RWPE2 (cell line): Measurements from ENCODE around the gene USP8.
"Not testable (repeated sequence)": the region's sequence is repeated elsewhere in the genome, so short reads cannot be mapped to it uniquely, and the experiment has no call there.

ENCODE experiments used
- ATAC-seq: fragments of 200-7000 bp; cut with Tn5 transposase; 3 replicates; pipeline ENCODE4 v1.9.1; 2021; ENCODE audit warnings: low read depth
- DNase-seq: peaks from one replicate; pipeline ENCODE4 v3.0.0-alpha.2; 2020; ENCODE audit warnings: low spot score
- H3K27ac ChIP-seq: fragments of 450-650 bp; 2 replicates; pipeline ENCODE4 v1.5.1; 2017; ENCODE audit warnings: mild to moderate bottlenecking; ENCODE audit not compliant: poor library complexity, severe bottlenecking
- H3K27me3 ChIP-seq: fragments of 250-450 bp; sonication (Bioruptor Pico); 2 replicates; pipeline ENCODE4 v1.5.1; 2021; ENCODE audit warnings: mild to moderate bottlenecking, moderate library complexity; ENCODE audit not compliant: insufficient read depth, poor library complexity, severe bottlenecking
- H3K36me3 ChIP-seq: fragments of 250-450 bp; sonication (Bioruptor Pico); 2 replicates; pipeline ENCODE4 v1.5.1; 2020; ENCODE audit warnings: low read depth, mild to moderate bottlenecking, moderate library complexity
- H3K4me1 ChIP-seq: fragments of 250-450 bp; sonication (Bioruptor Pico); 2 replicates; pipeline ENCODE4 v1.5.1; 2021; ENCODE audit warnings: mild to moderate bottlenecking, moderate library complexity; ENCODE audit not compliant: insufficient read depth, poor library complexity, severe bottlenecking
- H3K4me3 ChIP-seq: fragments of 250-450 bp; sonication (Bioruptor Pico); 2 replicates; pipeline ENCODE4 v1.5.1; 2021; ENCODE audit warnings: mild to moderate bottlenecking, moderate library complexity; ENCODE audit not compliant: severe bottlenecking
- H3K9me3 ChIP-seq: fragments of 250-450 bp; sonication (Bioruptor Pico); 2 replicates; pipeline ENCODE4 v1.5.1; 2021; ENCODE audit warnings: mild to moderate bottlenecking, moderate library complexity; ENCODE audit not compliant: severe bottlenecking
- TF ChIP-seq, protein P1 (sequence below): fragments of 450-650 bp; IDR thresholded peaks from one replicate; pipeline ENCODE4 v1.5.1; 2017; ENCODE audit warnings: mild to moderate bottlenecking, moderate library complexity; ENCODE audit not compliant: poor library complexity, severe bottlenecking

Gene USP8

DNA sequence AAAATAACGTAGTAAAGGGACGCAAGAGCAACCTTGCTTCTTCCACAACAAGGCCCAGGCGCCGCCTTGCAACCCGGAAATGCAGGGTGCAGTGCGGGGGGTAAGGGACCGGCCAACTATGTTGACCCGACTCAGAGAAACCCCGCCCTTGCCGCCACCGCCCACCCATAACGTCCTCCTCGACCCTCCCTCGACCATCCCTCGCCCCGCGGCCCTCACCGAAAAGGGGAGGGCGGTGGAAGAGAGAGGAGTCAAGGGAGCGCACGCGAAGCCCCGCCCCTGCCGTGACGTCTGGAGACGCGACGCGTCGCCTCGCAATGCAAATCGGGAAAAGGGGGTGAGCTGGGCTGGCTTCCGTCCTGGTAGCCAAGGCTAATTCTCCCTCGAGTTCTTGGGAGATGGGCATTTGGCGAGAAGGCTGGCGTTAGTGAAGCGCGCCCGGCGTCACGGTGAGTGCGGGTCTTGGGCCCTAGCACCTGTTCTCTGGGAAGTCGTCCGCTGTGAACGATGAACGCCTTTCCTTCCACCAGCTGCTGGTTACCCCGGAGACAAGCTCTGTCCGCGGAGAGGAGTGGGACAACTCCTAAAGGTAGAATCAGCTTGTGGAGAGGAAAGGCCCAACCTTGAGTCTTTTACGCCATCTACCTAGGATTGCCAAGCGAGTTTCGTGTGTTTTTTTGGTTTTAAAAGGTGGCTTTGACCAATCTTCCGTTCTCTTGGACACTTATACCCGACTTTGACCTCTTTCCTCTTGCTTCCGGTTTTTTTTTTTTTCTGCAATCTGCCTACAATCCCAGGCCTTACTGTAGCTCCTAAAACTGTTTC is at the start of gene USP8:
TSS of gene USP8 (plus strand) at position 340 of the 825 bp plus-strand sequence. CDS start 14,669 bp downstream, outside the sequence.
- peak; percentile 93 for ATAC-seq
- Histone ChIP-seq H3K27me3 (no peaks in the 10 kb centered on the region), H3K36me3 (peaks cover 8% of the 10 kb centered on the region; the same call in 1 of the 2 replicates), H3K27ac (peak within 1 kb of the TSS; percentile 60), H3K4me1 (peaks cover 14% of the 10 kb centered on the region), H3K9me3 (no peaks in the 10 kb centered on the region), H3K4me3 (peak within 1 kb of the TSS; percentile 85)
- peak; percentile 99 for DNase-seq
- TF ChIP-seq, protein P1, sequence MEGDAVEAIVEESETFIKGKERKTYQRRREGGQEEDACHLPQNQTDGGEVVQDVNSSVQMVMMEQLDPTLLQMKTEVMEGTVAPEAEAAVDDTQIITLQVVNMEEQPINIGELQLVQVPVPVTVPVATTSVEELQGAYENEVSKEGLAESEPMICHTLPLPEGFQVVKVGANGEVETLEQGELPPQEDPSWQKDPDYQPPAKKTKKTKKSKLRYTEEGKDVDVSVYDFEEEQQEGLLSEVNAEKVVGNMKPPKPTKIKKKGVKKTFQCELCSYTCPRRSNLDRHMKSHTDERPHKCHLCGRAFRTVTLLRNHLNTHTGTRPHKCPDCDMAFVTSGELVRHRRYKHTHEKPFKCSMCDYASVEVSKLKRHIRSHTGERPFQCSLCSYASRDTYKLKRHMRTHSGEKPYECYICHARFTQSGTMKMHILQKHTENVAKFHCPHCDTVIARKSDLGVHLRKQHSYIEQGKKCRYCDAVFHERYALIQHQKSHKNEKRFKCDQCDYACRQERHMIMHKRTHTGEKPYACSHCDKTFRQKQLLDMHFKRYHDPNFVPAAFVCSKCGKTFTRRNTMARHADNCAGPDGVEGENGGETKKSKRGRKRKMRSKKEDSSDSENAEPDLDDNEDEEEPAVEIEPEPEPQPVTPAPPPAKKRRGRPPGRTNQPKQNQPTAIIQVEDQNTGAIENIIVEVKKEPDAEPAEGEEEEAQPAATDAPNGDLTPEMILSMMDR: no peak

- H3K36me3 ChIP-seq: no peaks in the 10 kb centered on the region
- ATAC-seq: no peak
- peaks cover 3% of the 10 kb centered on the region for H3K4me1 ChIP-seq
- H3K27ac ChIP-seq: no peak overlapping the region
- H3K4me3 ChIP-seq: no peak overlapping the region
- TF ChIP-seq, protein P1: no peak
- H3K9me3 ChIP-seq: peaks cover 4% of the 10 kb centered on the region
- DNase-seq: no peak
- no peaks in the 10 kb centered on the region for H3K27me3 ChIP-seq
Observed at GRCh38 chr15:50377867-50378751, 46.1 kb upstream of the USP8 start.

GRCh38 chr15:50378776-50379175 is 45.4 kb upstream of the USP8 start:
- Histone ChIP-seq H3K4me3 (no peak overlapping the region), H3K9me3 (peaks cover 4% of the 10 kb centered on the region), H3K27ac (no peak overlapping the region), H3K4me1 (peaks cover 3% of the 10 kb centered on the region), H3K36me3 (no peaks in the 10 kb centered on the region), H3K27me3 (no peaks in the 10 kb centered on the region)
- DNase-seq (no peak), ATAC-seq (no peak)
- TF ChIP-seq, protein P1: no peak

GRCh38 chr15:50379413-50379812 is 44.8 kb upstream of the USP8 start:
- not testable (repeated sequence) for H3K4me3 ChIP-seq, H3K9me3 ChIP-seq, DNase-seq, H3K27ac ChIP-seq, H3K36me3 ChIP-seq, H3K27me3 ChIP-seq, H3K4me1 ChIP-seq, ATAC-seq

DNA sequence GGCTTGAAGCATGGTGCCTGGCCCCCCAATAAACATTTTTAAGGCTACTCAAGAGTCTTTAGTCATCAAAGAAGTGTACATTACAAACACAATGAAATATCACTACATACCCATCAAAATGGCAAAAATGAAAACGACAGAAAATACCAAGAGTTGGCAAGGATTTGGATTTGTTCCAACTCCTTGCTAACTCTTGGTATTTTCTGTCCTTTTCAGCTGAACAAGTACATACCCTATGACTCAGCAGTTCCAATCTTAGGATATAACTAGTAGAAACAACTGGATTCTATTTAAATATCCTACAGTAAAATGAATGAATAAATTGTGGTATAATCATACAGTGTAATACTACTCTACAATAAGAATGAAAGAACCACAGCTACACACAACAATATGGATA is 44.1 kb upstream of the USP8 start:
- no peak for DNase-seq
- Histone ChIP-seq H3K27ac (no peak overlapping the region), H3K4me3 (no peak overlapping the region), H3K9me3 (peaks cover 4% of the 10 kb centered on the region), H3K4me1 (peaks cover 3% of the 10 kb centered on the region), H3K36me3 (no peaks in the 10 kb centered on the region), H3K27me3 (no peaks in the 10 kb centered on the region)
- TF ChIP-seq, protein P1: no peak
- ATAC-seq: no peak
